ENCODE measurements around the gene C3orf22.

GRCh38 chr3:126537730-126538281 lies 20.9 kb downstream of the C3orf22 start:
- TF ChIP-seq GATA2 (IDR thresholded peaks at IDR 0.05; ENCODE audit: low read depth, low read length) (no peak), GATA3 (IDR thresholded peaks at IDR 0.05; ENCODE audit: low read depth, low read length) (no peak)
